ENCODE data around the gene SH3RF3. TPM values are rescaled to one million over a fixed set of nuclear protein-coding genes. Genes with fewer than 3 reads are reported as not detected.

The SH3RF3 gene
- total RNA-seq, 4 donors from 2014 or later: 2.4 to 5.5 (median 2.9) TPM

DNA sequence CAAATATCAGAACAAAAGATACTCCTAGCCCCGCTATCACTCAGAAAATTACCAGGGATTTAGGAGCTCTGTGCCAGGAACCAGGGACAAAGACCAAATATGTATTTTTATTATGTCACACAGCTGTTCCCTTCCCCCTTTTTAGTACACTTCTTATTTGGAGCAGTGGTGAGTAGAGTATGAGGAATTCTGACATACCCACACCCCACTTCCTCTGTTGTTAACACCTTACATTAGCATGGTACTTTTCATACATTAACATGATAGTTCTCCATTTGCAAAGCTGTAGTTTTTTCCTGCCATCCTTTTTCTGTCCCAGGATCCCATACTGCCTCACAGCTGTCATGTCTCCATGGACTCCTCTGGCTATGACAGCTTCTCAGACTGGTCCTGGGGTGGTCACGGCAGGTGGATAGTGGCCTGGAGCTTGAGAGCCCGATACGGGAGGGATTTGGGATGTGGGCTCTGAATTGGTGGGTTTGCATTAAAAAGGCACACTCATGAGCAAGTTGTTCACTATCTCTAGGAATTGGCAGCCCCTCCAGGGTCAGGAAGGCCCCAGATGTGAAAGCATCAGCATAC, 100.2 kb downstream of the SH3RF3 start:
- WGBS, 2 donors: 83 to 84% methylated on average over 3 to 4 of the region's 4 CpGs
- TF ChIP-seq POLR2A (IDR thresholded peaks at IDR 0.05): no peak
- TF ChIP-seq, protein P1, sequence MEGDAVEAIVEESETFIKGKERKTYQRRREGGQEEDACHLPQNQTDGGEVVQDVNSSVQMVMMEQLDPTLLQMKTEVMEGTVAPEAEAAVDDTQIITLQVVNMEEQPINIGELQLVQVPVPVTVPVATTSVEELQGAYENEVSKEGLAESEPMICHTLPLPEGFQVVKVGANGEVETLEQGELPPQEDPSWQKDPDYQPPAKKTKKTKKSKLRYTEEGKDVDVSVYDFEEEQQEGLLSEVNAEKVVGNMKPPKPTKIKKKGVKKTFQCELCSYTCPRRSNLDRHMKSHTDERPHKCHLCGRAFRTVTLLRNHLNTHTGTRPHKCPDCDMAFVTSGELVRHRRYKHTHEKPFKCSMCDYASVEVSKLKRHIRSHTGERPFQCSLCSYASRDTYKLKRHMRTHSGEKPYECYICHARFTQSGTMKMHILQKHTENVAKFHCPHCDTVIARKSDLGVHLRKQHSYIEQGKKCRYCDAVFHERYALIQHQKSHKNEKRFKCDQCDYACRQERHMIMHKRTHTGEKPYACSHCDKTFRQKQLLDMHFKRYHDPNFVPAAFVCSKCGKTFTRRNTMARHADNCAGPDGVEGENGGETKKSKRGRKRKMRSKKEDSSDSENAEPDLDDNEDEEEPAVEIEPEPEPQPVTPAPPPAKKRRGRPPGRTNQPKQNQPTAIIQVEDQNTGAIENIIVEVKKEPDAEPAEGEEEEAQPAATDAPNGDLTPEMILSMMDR (IDR thresholded peaks at IDR 0.05): no peak
- Histone ChIP-seq H3K4me3 (no peak overlapping the region), H3K9me3 (no peaks in the 10 kb centered on the region), H3K36me3 (no peaks in the 10 kb centered on the region), H3K4me1 (peaks cover 0 to 8% (median 3%) of the 10 kb centered on the region in 3 donors), H3K27ac (no peak overlapping the region), H3K27me3 (no peaks in the 10 kb centered on the region)
- no peak for DNase-seq
- intact Hi-C loops (cut with DNase I): no loop called here

DNA sequence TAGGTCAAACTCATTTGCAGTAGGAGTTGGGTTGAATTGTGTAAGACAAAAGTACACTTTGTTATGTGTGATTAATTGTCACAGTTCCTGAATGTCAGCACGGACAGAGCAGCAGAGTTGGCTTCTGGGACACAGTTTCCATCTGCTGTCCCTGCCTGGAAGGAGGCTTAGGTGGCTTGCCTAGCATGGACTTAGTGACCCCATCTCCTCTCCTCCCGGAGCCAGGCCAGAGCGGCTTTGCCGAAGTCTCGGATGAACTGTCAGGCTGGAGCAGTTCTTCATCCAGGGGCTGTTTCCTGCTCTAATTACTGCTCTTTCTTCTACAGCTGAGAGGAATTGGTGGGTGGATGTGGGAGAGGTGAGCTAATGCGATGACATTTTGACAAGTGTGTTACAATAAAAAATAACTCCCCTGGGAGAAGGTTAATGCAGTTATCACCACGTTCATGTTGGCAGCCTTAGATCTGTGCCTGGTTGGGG, 102.0 kb downstream of the SH3RF3 start:
- H3K4me1 ChIP-seq: peaks cover 0 to 8% (median 3%) of the 10 kb centered on the region in 3 donors

DNA sequence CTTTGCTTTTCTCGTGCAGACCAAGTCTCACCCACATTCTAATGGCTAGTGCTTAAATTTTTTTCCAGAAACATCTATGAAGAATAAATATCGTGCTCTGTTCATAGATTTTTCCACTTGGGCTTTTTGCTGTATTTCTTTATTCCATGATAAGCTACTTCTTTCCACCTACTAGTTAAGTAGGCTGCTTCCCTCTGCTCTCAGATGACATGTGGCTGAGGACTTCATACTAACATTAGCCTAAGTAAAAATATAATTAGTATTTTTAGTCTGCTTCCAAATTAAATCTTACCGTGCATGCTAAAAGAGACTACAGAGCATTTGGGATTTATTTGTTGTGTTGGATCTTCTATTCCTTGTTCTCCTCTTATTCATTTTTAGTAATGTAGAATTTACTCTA, 102.4 kb downstream of the SH3RF3 start:
- Histone ChIP-seq H3K27me3 (no peaks in the 10 kb centered on the region), H3K36me3 (no peaks in the 10 kb centered on the region), H3K27ac (no peak overlapping the region), H3K4me1 (peaks cover 0 to 12% (median 3%) of the 10 kb centered on the region in 3 donors), H3K4me3 (no peak overlapping the region), H3K9me3 (no peaks in the 10 kb centered on the region)
- no peak for DNase-seq
- intact Hi-C loops (cut with DNase I): no loop called here
- TF ChIP-seq POLR2A (IDR thresholded peaks at IDR 0.05): no peak
- TF ChIP-seq, protein P1 (IDR thresholded peaks at IDR 0.05): no peak
- WGBS, 2 donors: 59 to 64% methylated on average over 3 of the region's 3 CpGs

More for the DNA sequence above, 102.0 kb downstream of the SH3RF3 start:
- peak overlapping the region in 1 of 4 donors; percentile 50 for H3K27ac ChIP-seq
- no peak for TF ChIP-seq POLR2A (IDR thresholded peaks at IDR 0.05)
- TF ChIP-seq, protein P1 (IDR thresholded peaks at IDR 0.05): no peak
- DNase-seq: no peak
- H3K27me3 ChIP-seq: no peaks in the 10 kb centered on the region
- intact Hi-C loops (cut with DNase I): no loop called here
- no peak overlapping the region for H3K4me3 ChIP-seq
- no peaks in the 10 kb centered on the region for H3K36me3 ChIP-seq
- H3K9me3 ChIP-seq: no peaks in the 10 kb centered on the region
- WGBS, 2 donors: 41 to 42% methylated on average over 4 of the region's 7 CpGs

DNA sequence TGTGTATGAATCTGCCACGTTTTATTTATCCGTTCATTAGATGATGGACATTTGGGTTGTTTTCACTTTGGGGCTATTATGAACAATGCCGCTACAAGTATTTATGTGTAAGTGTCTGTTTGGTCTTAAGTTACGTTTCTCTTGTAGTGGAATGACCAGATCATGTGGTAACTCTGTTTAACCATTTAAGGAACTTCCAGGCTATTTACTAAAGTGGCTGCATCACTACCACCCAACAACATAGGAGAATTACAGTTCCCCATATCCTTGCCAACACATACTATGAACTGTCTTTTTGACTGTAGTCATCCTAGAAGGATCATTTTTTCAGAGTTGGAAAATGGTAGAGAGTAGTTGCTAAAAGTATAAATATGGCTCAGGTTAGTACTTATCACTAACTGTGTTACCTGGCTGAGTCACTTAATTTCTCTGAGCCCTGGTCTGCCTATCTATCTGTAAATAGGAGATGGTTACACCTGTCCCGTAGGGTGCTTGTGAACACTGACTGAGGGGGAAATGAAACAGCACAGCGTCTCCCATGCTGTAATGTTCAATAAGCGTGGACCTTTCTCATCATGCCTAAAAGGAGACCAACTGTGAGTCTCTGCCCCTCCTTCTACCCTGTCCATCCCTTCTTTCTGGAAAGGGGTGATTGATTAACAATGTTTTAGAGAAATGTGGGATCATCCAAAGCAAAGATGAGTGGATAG, 103.1 kb downstream of the SH3RF3 start:
- Histone ChIP-seq H3K4me3 (no peak overlapping the region), H3K4me1 (peaks cover 0 to 13% (median 3%) of the 10 kb centered on the region in 3 donors), H3K36me3 (no peaks in the 10 kb centered on the region), H3K9me3 (no peaks in the 10 kb centered on the region), H3K27ac (no peak overlapping the region), H3K27me3 (no peaks in the 10 kb centered on the region)
- intact Hi-C loops (cut with DNase I): no loop called here
- DNase-seq: no peak
- no peak for TF ChIP-seq POLR2A (IDR thresholded peaks at IDR 0.05)
- TF ChIP-seq, protein P1 (IDR thresholded peaks at IDR 0.05): no peak
- 80 to 81% methylated on average over 7 of the region's 7 CpGs for WGBS, 2 donors

DNA sequence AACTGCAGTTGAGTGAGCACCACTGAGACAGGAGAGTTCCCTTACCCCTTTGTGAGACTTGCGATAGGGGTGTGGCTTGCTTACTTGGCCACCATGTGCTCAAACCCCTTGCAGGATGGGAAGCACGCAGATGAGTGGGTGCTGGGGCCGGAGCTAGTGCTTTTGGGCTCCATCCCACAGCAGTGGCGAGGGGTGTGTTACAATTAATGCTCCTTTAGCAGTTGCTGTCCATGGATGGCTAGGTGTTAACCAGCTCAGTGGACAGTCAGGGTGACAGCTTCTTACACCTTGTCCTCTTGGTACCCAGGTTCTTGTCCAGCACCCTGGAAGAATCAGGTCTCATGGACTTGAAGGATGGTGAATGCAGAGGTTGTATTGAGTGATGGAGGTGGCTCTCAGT, 103.9 kb downstream of the SH3RF3 start:
- 94 to 100% methylated on average over 3 to 4 of the region's 4 CpGs for WGBS, 2 donors
- H3K9me3 ChIP-seq: no peaks in the 10 kb centered on the region
- H3K4me1 ChIP-seq: peaks cover 0 to 15% (median 3%) of the 10 kb centered on the region in 3 donors
- no peak for DNase-seq
- H3K4me3 ChIP-seq: no peak overlapping the region
- no peaks in the 10 kb centered on the region for H3K27me3 ChIP-seq
- no peak for TF ChIP-seq POLR2A (IDR thresholded peaks at IDR 0.05)
- TF ChIP-seq, protein P1 (IDR thresholded peaks at IDR 0.05): no peak
- no peaks in the 10 kb centered on the region for H3K36me3 ChIP-seq
- intact Hi-C loops (cut with DNase I): no loop called here
- no peak overlapping the region for H3K27ac ChIP-seq
